ENCODE data around the gene POFUT2.

DNA sequence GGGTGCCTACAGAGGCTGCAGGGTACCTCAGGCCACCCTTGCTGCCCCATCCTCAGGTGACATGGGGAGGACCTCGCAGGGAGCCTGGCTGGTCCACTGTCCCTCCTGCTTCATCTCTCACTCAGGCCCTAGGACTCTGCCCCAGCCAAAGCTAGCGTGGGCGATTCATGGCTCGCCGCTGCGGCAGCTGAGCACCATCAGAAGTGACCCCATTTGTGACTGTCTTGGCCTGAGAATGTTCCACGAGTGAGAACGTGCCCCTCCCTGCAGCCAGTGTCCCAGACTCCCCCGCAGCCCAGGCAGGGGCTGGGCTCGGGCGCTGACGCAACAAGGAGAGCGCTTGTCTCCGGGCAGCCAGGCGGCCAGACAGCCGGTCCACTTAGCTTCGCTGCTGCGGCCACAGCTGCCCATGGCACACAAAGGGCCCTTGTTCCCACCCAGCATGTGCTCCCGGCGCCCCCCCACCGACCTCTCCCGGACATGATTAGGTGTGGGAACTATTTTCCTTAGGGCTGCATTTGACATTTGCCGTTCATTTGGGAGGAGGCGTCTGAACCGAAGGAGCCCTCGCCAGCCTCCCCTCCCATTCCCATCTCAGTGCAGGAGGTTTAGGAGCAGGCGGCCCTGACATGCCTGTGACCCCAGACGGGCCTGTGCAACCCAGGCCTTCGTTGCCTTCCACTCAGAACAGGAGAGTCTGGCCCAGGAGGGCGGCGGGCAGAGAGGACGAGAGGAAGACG, 19.3 kb upstream of the POFUT2 start:
- TF ChIP-seq GATA3 (IDR thresholded peaks at IDR 0.05; ENCODE audit: low read depth, low read length) (no peak), GATA2 (IDR thresholded peaks at IDR 0.05; ENCODE audit: low read depth, low read length) (no peak)
